Pancreas (tissue), 10 donors: ENCODE measurements around the gene MAS1L. TPM values are rescaled to one million over a fixed set of nuclear protein-coding genes. Genes with fewer than 3 reads are reported as not detected.
A peak's percentile ranks its signal among the peaks of the same experiment; 100 is the strongest.

Source experiments
- ATAC-seq, 4 donors: fragments of 200-7000 bp; cut with Tn5 transposase; one replicate each; pipeline versions ENCODE4 v1.8.0 to v1.9.1; 2020; ENCODE audit warnings: mild to moderate bottlenecking in 4 of 4, moderate library complexity in 4 of 4
- DNase-seq, 6 donors: peaks; one replicate each; pipeline ENCODE4 v3.0.0-alpha.2; 2020
- FAIRE-seq: peaks from 2 replicates; lab custom pipeline; 2012; peaks lifted over from hg19 to GRCh38; lab: Jason Lieb, UNC
- H3K27ac ChIP-seq, 4 donors: fragments of 200-600 bp; sonication (generic); 1 replicate in 3 of 4; 2 replicates in 1 of 4; pipeline versions ENCODE4 v1.5.0 to v1.8.0; 2020
- H3K27me3 ChIP-seq, 4 donors: fragments of 200-600 bp; one replicate each; pipeline ENCODE4 v1.8.0; 2021
- H3K36me3 ChIP-seq, 3 donors: fragments of 200-600 bp; sonication (generic) in 1 of 3; one replicate each; pipeline versions ENCODE4 v1.5.0 to v1.8.0; 2020 to 2021
- H3K4me1 ChIP-seq, 3 donors: fragments of 200-600 bp; one replicate each; pipeline ENCODE4 v1.8.0; 2021
- H3K4me3 ChIP-seq, 4 donors: fragments of 200-600 bp; sonication (generic) in 2 of 4; one replicate each; pipeline versions ENCODE4 v1.5.0 to v1.8.0; 2020 to 2021
- H3K9me3 ChIP-seq, 4 donors: fragments of 200-600 bp; one replicate each; pipeline ENCODE4 v1.8.0; 2021
- CTCF ChIP-seq, 4 donors: fragments of 200-600 bp; sonication (generic) in 3 of 4; IDR thresholded peaks; one replicate each; pipeline versions ENCODE4 v1.5.0 to v1.8.0; 2021; ENCODE audit warnings: antibody characterized with exemption in 4 of 4
- WGBS, 2 donors: extraction: QIAGEN DNeasy Blood & Tissue Kit; methylation state at CpG; one replicate each; pipeline ENCODE4 v1.1.7; 2013; 5-methylcytosine and 5-hydroxymethylcytosine counted together
- intact Hi-C, 3 donors: fragments of 100-400 bp; cut with DNase I; formaldehyde crosslinking; loops; one replicate each; pipeline versions ENCODE4 v1.11.1 to v1.14.2; 2022
- polyA plus RNA-seq, 2 donors: library from polyadenylated mRNA; stranded (reverse); fragments of 200-250 nt; gene quantifications; one replicate each; pipeline ENCODE4 v1.2.3, GENCODE V29; 2013
- total RNA-seq, 6 donors: library from RNA; stranded (reverse); fragmentation: NEBNext Ultra II Directional in 4 of 6; extraction: Animal tissue kit (Norgen Biotek cat#: 25700) in 4 of 6; gene quantifications; one replicate each; pipeline versions ENCODE4 v1.2.1 to v1.2.4, GENCODE V29; 2021 to 2023
- donor health status: healthy with polysubstance abuse.
- donor health status: DM: no; HTN: no; CAD: no; lungs with moderate emphysema.
- donor health status: DM: no; HTN: no; CAD: no.
- donor health status: control.
- donor health status: control.
- donor health status: Bipolar disorder and iron deficiency.
- donor health status: DM: yes; HTN: yes; CAD: no.
- donor health status: DM: no; HTN: no; CAD: no.
- donor health status: DM: no; HTN: no; CAD: no.
- donor health status: DM: yes; HTN: yes; CAD: no.

The MAS1L gene
- total and polyA plus RNA-seq, 8 donors, result not detected

GRCh38 chr6:29465279-29465678 lies 22.5 kb downstream of the MAS1L start:
- no peak for DNase-seq
- Histone ChIP-seq H3K4me1 (peaks cover 0 to 4% (median 4%) of the 10 kb centered on the region in 3 donors), H3K9me3 (no peaks in the 10 kb centered on the region), H3K36me3 (no peaks in the 10 kb centered on the region), H3K27ac (no peak overlapping the region), H3K27me3 (no peaks in the 10 kb centered on the region), H3K4me3 (no peak overlapping the region)
- intact Hi-C loops, result no loop called here
- WGBS, 2 donors, result 55 to 66% methylated on average over 2 of the region's 2 CpGs
- ATAC-seq, result no peak
- no peak for FAIRE-seq
- TF ChIP-seq CTCF (IDR thresholded peaks at IDR 0.05), result no peak

- 84 to 91% methylated on average over 6 of the region's 6 CpGs for WGBS, 2 donors
- ATAC-seq, result no peak
- no peak for TF ChIP-seq CTCF (IDR thresholded peaks at IDR 0.05)
- Histone ChIP-seq H3K27ac (no peak overlapping the region), H3K4me1 (peaks cover 0 to 4% (median 4%) of the 10 kb centered on the region in 3 donors), H3K9me3 (no peaks in the 10 kb centered on the region), H3K36me3 (no peaks in the 10 kb centered on the region), H3K27me3 (no peaks in the 10 kb centered on the region), H3K4me3 (no peak overlapping the region)
- no peak for FAIRE-seq
- no peak for DNase-seq
- intact Hi-C loops, result no loop called here
These were observed 25.7 kb downstream of the MAS1L start for GRCh38 chr6:29462022-29462421.

- TF ChIP-seq CTCF (IDR thresholded peaks at IDR 0.05), result no peak
- H3K4me3 ChIP-seq, result no peak overlapping the region
- no peaks in the 10 kb centered on the region for H3K9me3 ChIP-seq
- intact Hi-C loops, result no loop called here
- no peak for DNase-seq
- peak overlapping the region in 1 of 4 donors; percentile 23 for H3K27ac ChIP-seq
- peaks cover 0 to 4% (median 4%) of the 10 kb centered on the region in 3 donors for H3K4me1 ChIP-seq
- FAIRE-seq, result no peak
- WGBS, 2 donors, result 37 to 39% methylated on average over 5 of the region's 5 CpGs
- no peaks in the 10 kb centered on the region for H3K27me3 ChIP-seq
- no peaks in the 10 kb centered on the region for H3K36me3 ChIP-seq
- peak in 3 of 4 donors; percentile 63 to 86 (median 85) for ATAC-seq
These were observed 26.5 kb downstream of the MAS1L start for GRCh38 chr6:29461021-29461814.

GRCh38 chr6:29456971-29457370 lies 30.8 kb downstream of the MAS1L start, which contains the start of the genes OR11A1 and OR2H1:
TSS of gene OR11A1 (minus strand) at chr6:29457071. CDS start at chr6:29427641, 29,430 bp downstream.
TSS of gene OR2H1 (plus strand) at chr6:29457155. CDS start at chr6:29461770, 4,615 bp downstream.
- no peak for TF ChIP-seq CTCF (IDR thresholded peaks at IDR 0.05)
- H3K27ac ChIP-seq, result no peak within 1 kb of the TSS
- FAIRE-seq (no peak), ATAC-seq (no peak), DNase-seq (no peak)
- H3K36me3 ChIP-seq, result no peaks in the 10 kb centered on the region
- H3K4me3 ChIP-seq, result no peak within 1 kb of the TSS
- peaks cover 0 to 4% (median 4%) of the 10 kb centered on the region in 3 donors for H3K4me1 ChIP-seq
- H3K27me3 ChIP-seq, result no peaks in the 10 kb centered on the region
- intact Hi-C loops, result no loop called here
- H3K9me3 ChIP-seq, result no peaks in the 10 kb centered on the region
- 41% methylated on average over 2 of the region's 2 CpGs for WGBS, 2 donors
